ENCODE results near the gene P4HA2. TPM values are rescaled to one million over a fixed set of nuclear protein-coding genes. Genes with fewer than 3 reads are reported as not detected.

Gene P4HA2
- polyA plus RNA-seq, 1 experiment: 435 TPM

GRCh38 chr5:132253452-132254320, 26.0 kb upstream of the P4HA2 start:
- POLR2A ChIA-PET: no interaction called here
- TF ChIP-seq CTCF (IDR thresholded peaks at IDR 0.05; ENCODE audit: insufficient read depth, low read depth, low read length): no peak
- Histone ChIP-seq H3K27me3 (ENCODE audit: control insufficient read depth, insufficient read depth, low read length) (no peaks in the 10 kb centered on the region), H3K36me3 (ENCODE audit: control insufficient read depth, insufficient read depth, low read length) (no peaks in the 10 kb centered on the region), H3K4me3 (ENCODE audit: low read depth, low read length) (no peak overlapping the region)
- no peak for DNase-seq (ENCODE audit: low read depth)
- CTCF ChIA-PET: interaction anchor here (9.2 kb wide), 1 partner anchor 16 kb away, joined by 71 read pairs; no protein-coding TSS in a partner anchor

GRCh38 chr5:132253008-132253441, 25.4 kb upstream of the P4HA2 start:
- ChIA-PET POLR2A (no interaction called here), CTCF (interaction anchor here (9.2 kb wide), 1 partner anchor 16 kb away, joined by 71 read pairs; no protein-coding TSS in a partner anchor)
- DNase-seq (ENCODE audit: low read depth): no peak
- no peak for TF ChIP-seq CTCF (IDR thresholded peaks at IDR 0.05; ENCODE audit: insufficient read depth, low read depth, low read length)
- H3K27me3 ChIP-seq (ENCODE audit: control insufficient read depth, insufficient read depth, low read length): no peaks in the 10 kb centered on the region
- H3K36me3 ChIP-seq (ENCODE audit: control insufficient read depth, insufficient read depth, low read length): no peaks in the 10 kb centered on the region
- no peak overlapping the region for H3K4me3 ChIP-seq (ENCODE audit: low read depth, low read length)

GRCh38 chr5:132251220-132251725, 23.6 kb upstream of the P4HA2 start:
- H3K36me3 ChIP-seq (ENCODE audit: control insufficient read depth, insufficient read depth, low read length): no peaks in the 10 kb centered on the region
- no peaks in the 10 kb centered on the region for H3K27me3 ChIP-seq (ENCODE audit: control insufficient read depth, insufficient read depth, low read length)
- TF ChIP-seq CTCF (IDR thresholded peaks at IDR 0.05; ENCODE audit: insufficient read depth, low read depth, low read length): no peak
- ChIA-PET CTCF (interaction anchor here (1.2 to 9.2 kb wide), 3 partner anchors 12 to 22 kb away, joined by 4 to 71 read pairs (median 9); no protein-coding TSS in a partner anchor), POLR2A (no interaction called here)
- no peak for DNase-seq (ENCODE audit: low read depth)
- H3K4me3 ChIP-seq (ENCODE audit: low read depth, low read length): no peak overlapping the region

- POLR2A ChIA-PET: no interaction called here
- H3K27me3 ChIP-seq (ENCODE audit: control insufficient read depth, insufficient read depth, low read length): no peaks in the 10 kb centered on the region
- no peaks in the 10 kb centered on the region for H3K36me3 ChIP-seq (ENCODE audit: control insufficient read depth, insufficient read depth, low read length)
- H3K4me3 ChIP-seq (ENCODE audit: low read depth, low read length): no peak overlapping the region
- no peak for TF ChIP-seq CTCF (IDR thresholded peaks at IDR 0.05; ENCODE audit: insufficient read depth, low read depth, low read length)
- CTCF ChIA-PET: interaction anchor here (1.1 to 9.2 kb wide), 6 partner anchors 9 to 53 kb away, joined by 3 to 71 read pairs (median 4); partner anchors contain the start of gene P4HA2
- no peak for DNase-seq (ENCODE audit: low read depth)
Observed at GRCh38 chr5:132250547-132250946, 22.9 kb upstream of the P4HA2 start.

- ChIA-PET POLR2A (no interaction called here), CTCF (interaction anchor here (1.2 to 3.0 kb wide), 3 partner anchors 9 to 10 kb away, joined by 3 to 27 read pairs (median 4); no protein-coding TSS in a partner anchor)
- Histone ChIP-seq H3K36me3 (ENCODE audit: control insufficient read depth, insufficient read depth, low read length) (no peaks in the 10 kb centered on the region), H3K27me3 (ENCODE audit: control insufficient read depth, insufficient read depth, low read length) (no peaks in the 10 kb centered on the region), H3K4me3 (ENCODE audit: low read depth, low read length) (no peak overlapping the region)
- TF ChIP-seq CTCF (IDR thresholded peaks at IDR 0.05; ENCODE audit: insufficient read depth, low read depth, low read length): no peak
- DNase-seq (ENCODE audit: low read depth): no peak
Observed at GRCh38 chr5:132246806-132247205, 19.2 kb upstream of the P4HA2 start.
